Inferior parietal cortex (tissue), 1 donor: Measurements from ENCODE around the gene GABRA5.

Source experiments
- DNase-seq: peaks from one replicate; pipeline ENCODE4 v3.0.0-alpha.2; 2016; ENCODE audit errors: extremely low spot score

Gene GABRA5

GRCh38 chr15:26928051-26928450 is 61.2 kb downstream of the GABRA5 start:
- DNase-seq = no peak

- DNase-seq = no peak
Measured at GRCh38 chr15:26929588-26929987, 62.7 kb downstream of the GABRA5 start.

GRCh38 chr15:26934848-26935247 is 68.0 kb downstream of the GABRA5 start:
- no peak for DNase-seq

- no peak for DNase-seq
Measured at GRCh38 chr15:26935322-26935721, 68.5 kb downstream of the GABRA5 start.

GRCh38 chr15:26936502-26936901 is 69.6 kb downstream of the GABRA5 start:
- no peak for DNase-seq

GRCh38 chr15:26937134-26937533 is 70.3 kb downstream of the GABRA5 start:
- DNase-seq = no peak

GRCh38 chr15:26939398-26939797 is 72.5 kb downstream of the GABRA5 start:
- DNase-seq = no peak

- no peak for DNase-seq
Measured at GRCh38 chr15:26941489-26941888, 74.6 kb downstream of the GABRA5 start.

GRCh38 chr15:26943866-26944265 is 77.0 kb downstream of the GABRA5 start:
- DNase-seq = no peak

GRCh38 chr15:26945046-26945445 is 78.2 kb downstream of the GABRA5 start:
- no peak for DNase-seq

- DNase-seq = no peak
Measured at GRCh38 chr15:26950001-26950400, 83.1 kb downstream of the GABRA5 start.

- DNase-seq = no peak
Measured at GRCh38 chr15:26954403-26954802, 87.5 kb downstream of the GABRA5 start.

- DNase-seq = peak; percentile 60
Measured at GRCh38 chr15:26967719-26968269, 100.9 kb downstream of the GABRA5 start.

- no peak for DNase-seq
Measured at GRCh38 chr15:26968806-26969205, 101.9 kb downstream of the GABRA5 start.

- DNase-seq = no peak
Measured at GRCh38 chr15:26970712-26971210, 103.9 kb downstream of the GABRA5 start, which contains the start of gene GABRG3. Gene GABRG3 (plus strand): TSS chr15:26971181.

GRCh38 chr15:26971271-26972018 is 104.6 kb downstream of the GABRA5 start:
- DNase-seq = peak; percentile 16

GRCh38 chr15:26972636-26973035 is 105.8 kb downstream of the GABRA5 start:
- peak; percentile 20 for DNase-seq

- DNase-seq = peak; percentile 53
Measured at GRCh38 chr15:26974120-26974780, 107.4 kb downstream of the GABRA5 start.

GRCh38 chr15:26981492-26981891 is 114.6 kb downstream of the GABRA5 start:
- DNase-seq = no peak

GRCh38 chr15:26983822-26984221 is 117.0 kb downstream of the GABRA5 start:
- no peak for DNase-seq

GRCh38 chr15:26985050-26985449 is 118.2 kb downstream of the GABRA5 start:
- no peak for DNase-seq

GRCh38 chr15:26996250-26996649 is 129.4 kb downstream of the GABRA5 start:
- DNase-seq = no peak
